ENCODE data around the gene IL17C. TPM values are rescaled to one million over a fixed set of nuclear protein-coding genes. Genes with fewer than 3 reads are reported as not detected.

Gene IL17C
- polyA plus RNA-seq, 1 donor from 2014 or later = not detected

DNA sequence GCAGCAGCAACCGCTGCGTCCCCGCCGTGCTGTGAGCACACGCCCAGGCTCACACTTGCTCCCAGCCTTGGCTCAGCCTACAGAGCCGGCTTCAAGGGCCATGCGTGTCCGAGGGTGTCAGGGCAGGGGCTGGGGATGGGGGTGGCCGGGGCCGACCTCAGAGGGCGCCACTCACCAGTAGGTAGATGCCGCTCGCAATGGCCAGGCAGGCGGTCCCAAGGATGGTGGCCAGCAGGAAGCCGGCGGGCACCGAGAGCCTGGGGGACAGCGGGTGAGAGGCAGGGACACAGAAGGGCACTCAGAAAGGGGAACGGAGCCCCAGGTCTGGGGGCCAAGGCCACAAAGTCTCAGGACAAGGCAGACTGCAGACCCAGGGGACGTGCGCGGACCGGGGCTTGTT is 7.6 kb downstream of the IL17C start:
- Histone ChIP-seq H3K36me3 (ENCODE audit: insufficient read depth, low read length) (no peaks in the 10 kb centered on the region), H3K27ac (ENCODE audit: low read length) (no peak overlapping the region), H3F3A (ENCODE audit: insufficient read depth, low read length, poor library complexity, severe bottlenecking) (no peaks in the 10 kb centered on the region), H3K9me2 (ENCODE audit: insufficient read depth, low read length) (no peaks in the 10 kb centered on the region), H3K27me3 (ENCODE audit: insufficient read depth, low read depth, low read length) (no peaks in the 10 kb centered on the region), H3K79me2 (replicated peaks; ENCODE audit: insufficient read depth, low read length) (no peaks in the 10 kb centered on the region), H3K4me2 (ENCODE audit: low read length) (no peak overlapping the region), H4K20me1 (ENCODE audit: insufficient read depth) (no peaks in the 10 kb centered on the region), H3K9ac (ENCODE audit: low read length) (no peak overlapping the region), H2AFZ (ENCODE audit: low read depth, low read length) (no peak overlapping the region), H3K9me3 (ENCODE audit: low read length) (no peaks in the 10 kb centered on the region), H3K4me3 (ENCODE audit: low read length) (no peak overlapping the region)
- no peak for TF ChIP-seq CTCF (IDR thresholded peaks at IDR 0.05; ENCODE audit: poor library complexity, severe bottlenecking)
- no peak for TF ChIP-seq MXI1 (conservative IDR thresholded peaks at IDR 0.05; ENCODE audit: poor library complexity, severe bottlenecking)
- TF ChIP-seq SMC3 (conservative IDR thresholded peaks at IDR 0.05; ENCODE audit: poor library complexity) = no peak
- TF ChIP-seq TAF1 (IDR thresholded peaks at IDR 0.05; ENCODE audit: low read depth) = no peak
- no peak for TF ChIP-seq POLR2AphosphoS5 (IDR thresholded peaks at IDR 0.05)
- no peak for TF ChIP-seq EP300 (conservative IDR thresholded peaks at IDR 0.05; ENCODE audit: poor library complexity, severe bottlenecking)
- no peak for TF ChIP-seq REST (IDR thresholded peaks at IDR 0.05; ENCODE audit: borderline replicate concordance)
- no peak for TF ChIP-seq RAD21 (conservative IDR thresholded peaks at IDR 0.05)
- no peak for TF ChIP-seq EZH2 (IDR thresholded peaks at IDR 0.05; ENCODE audit: borderline replicate concordance, insufficient read depth, low read length, poor library complexity, severe bottlenecking)

DNA sequence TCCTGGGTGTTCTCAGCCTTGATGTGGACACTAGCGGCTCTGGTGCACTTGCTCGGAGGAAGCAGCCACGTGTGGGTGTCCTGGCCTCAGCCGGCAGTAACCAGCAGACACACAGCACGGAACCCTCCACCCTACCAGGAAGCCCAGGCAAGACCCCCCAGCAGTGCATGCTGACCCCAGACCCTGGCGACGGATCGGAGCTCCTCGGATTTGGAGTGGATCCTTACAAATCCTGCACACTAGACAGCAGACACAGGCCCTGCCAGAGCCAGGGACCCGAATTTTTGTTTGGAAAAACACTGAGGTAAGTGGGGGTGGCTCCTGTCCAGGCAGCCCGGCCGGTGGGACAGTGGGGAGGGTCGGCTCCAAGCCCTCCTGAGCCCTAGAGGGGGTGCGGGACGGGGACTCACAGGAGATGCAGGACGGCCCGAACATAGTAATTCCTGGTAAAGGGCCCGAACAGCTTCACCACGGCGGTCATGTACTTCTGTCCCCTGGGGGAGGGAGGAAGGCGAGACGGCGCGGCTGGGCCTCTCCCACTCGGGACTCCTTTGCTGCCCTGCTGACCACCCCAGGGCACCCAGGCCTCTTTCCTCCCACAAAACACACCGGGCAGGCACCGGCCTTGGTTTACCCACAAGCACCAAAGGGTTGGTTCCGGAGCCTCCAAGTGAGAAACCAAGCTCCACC is 8.1 kb downstream of the IL17C start:
- Histone ChIP-seq H3K9me3 (ENCODE audit: low read length) (no peaks in the 10 kb centered on the region), H3K27me3 (ENCODE audit: insufficient read depth, low read depth, low read length) (no peaks in the 10 kb centered on the region), H3K4me2 (ENCODE audit: low read length) (no peak overlapping the region), H4K20me1 (ENCODE audit: insufficient read depth) (no peaks in the 10 kb centered on the region), H3K4me3 (ENCODE audit: low read length) (no peak overlapping the region), H3F3A (ENCODE audit: insufficient read depth, low read length, poor library complexity, severe bottlenecking) (no peaks in the 10 kb centered on the region), H2AFZ (ENCODE audit: low read depth, low read length) (no peak overlapping the region), H3K9me2 (ENCODE audit: insufficient read depth, low read length) (no peaks in the 10 kb centered on the region), H3K79me2 (replicated peaks; ENCODE audit: insufficient read depth, low read length) (no peaks in the 10 kb centered on the region), H3K9ac (ENCODE audit: low read length) (no peak overlapping the region), H3K36me3 (ENCODE audit: insufficient read depth, low read length) (no peaks in the 10 kb centered on the region), H3K27ac (ENCODE audit: low read length) (no peak overlapping the region)
- no peak for TF ChIP-seq POLR2AphosphoS5 (IDR thresholded peaks at IDR 0.05)
- TF ChIP-seq EP300 (conservative IDR thresholded peaks at IDR 0.05; ENCODE audit: poor library complexity, severe bottlenecking) = no peak
- TF ChIP-seq CTCF (IDR thresholded peaks at IDR 0.05; ENCODE audit: poor library complexity, severe bottlenecking) = no peak
- no peak for TF ChIP-seq REST (IDR thresholded peaks at IDR 0.05; ENCODE audit: borderline replicate concordance)
- TF ChIP-seq TAF1 (IDR thresholded peaks at IDR 0.05; ENCODE audit: low read depth) = no peak
- TF ChIP-seq SMC3 (conservative IDR thresholded peaks at IDR 0.05; ENCODE audit: poor library complexity) = no peak
- TF ChIP-seq EZH2 (IDR thresholded peaks at IDR 0.05; ENCODE audit: borderline replicate concordance, insufficient read depth, low read length, poor library complexity, severe bottlenecking) = no peak
- no peak for TF ChIP-seq MXI1 (conservative IDR thresholded peaks at IDR 0.05; ENCODE audit: poor library complexity, severe bottlenecking)
- TF ChIP-seq RAD21 (conservative IDR thresholded peaks at IDR 0.05) = no peak

Measured in neural cell (in vitro differentiated cells).